ENCODE results near the gene PLD5. TPM values are rescaled to one million over a fixed set of nuclear protein-coding genes. Genes with fewer than 3 reads are reported as not detected.
"Not testable (repeated sequence)": the region's sequence is repeated elsewhere in the genome, so short reads cannot be mapped to it uniquely, and the experiment has no call there.

The PLD5 gene
- total and polyA plus RNA-seq, 7 donors: 0.15 to 1.5 (median 0.83) TPM; not detected in 2

DNA sequence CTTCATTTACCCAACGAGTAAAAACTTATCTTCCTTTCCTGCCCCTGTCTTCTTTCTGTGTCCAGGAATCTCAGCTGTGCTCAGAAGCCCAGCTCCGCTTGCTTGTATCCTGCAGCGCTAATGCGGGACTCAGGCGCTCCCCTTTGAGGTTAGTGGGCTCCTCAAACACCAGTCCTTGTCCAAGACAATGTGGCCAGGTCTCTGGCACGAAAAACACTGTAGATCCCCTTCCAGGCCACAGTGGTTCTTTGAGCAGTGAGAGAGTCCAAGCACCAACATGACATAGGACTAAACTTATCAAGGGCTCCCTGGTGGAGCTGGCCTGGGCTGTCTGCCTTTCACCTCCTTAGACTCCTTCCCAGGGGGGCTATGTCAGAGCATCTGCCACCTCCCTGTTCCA, 53.7 kb downstream of the PLD5 start:
- intact Hi-C loops (cut with DNase I): no loop called here
- Histone ChIP-seq H3K27me3 (no peaks in the 10 kb centered on the region), H3K9me3 (peaks cover 0 to 4% (median under 1%) of the 10 kb centered on the region in 4 donors), H3K4me3 (no peak overlapping the region), H3K27ac (no peak overlapping the region), H3K36me3 (no peaks in the 10 kb centered on the region), H3K4me1 (no peaks in the 10 kb centered on the region)
- WGBS, 2 donors: 86 to 91% methylated on average over 6 of the region's 6 CpGs
- DNase-seq: no peak
- TF ChIP-seq, protein P1, sequence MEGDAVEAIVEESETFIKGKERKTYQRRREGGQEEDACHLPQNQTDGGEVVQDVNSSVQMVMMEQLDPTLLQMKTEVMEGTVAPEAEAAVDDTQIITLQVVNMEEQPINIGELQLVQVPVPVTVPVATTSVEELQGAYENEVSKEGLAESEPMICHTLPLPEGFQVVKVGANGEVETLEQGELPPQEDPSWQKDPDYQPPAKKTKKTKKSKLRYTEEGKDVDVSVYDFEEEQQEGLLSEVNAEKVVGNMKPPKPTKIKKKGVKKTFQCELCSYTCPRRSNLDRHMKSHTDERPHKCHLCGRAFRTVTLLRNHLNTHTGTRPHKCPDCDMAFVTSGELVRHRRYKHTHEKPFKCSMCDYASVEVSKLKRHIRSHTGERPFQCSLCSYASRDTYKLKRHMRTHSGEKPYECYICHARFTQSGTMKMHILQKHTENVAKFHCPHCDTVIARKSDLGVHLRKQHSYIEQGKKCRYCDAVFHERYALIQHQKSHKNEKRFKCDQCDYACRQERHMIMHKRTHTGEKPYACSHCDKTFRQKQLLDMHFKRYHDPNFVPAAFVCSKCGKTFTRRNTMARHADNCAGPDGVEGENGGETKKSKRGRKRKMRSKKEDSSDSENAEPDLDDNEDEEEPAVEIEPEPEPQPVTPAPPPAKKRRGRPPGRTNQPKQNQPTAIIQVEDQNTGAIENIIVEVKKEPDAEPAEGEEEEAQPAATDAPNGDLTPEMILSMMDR (IDR thresholded peaks at IDR 0.05): no peak
- no peak for TF ChIP-seq POLR2AphosphoS5 (IDR thresholded peaks at IDR 0.05)
- TF ChIP-seq EP300 (IDR thresholded peaks at IDR 0.05): no peak
- no peak for TF ChIP-seq POLR2A (IDR thresholded peaks at IDR 0.05)

DNA sequence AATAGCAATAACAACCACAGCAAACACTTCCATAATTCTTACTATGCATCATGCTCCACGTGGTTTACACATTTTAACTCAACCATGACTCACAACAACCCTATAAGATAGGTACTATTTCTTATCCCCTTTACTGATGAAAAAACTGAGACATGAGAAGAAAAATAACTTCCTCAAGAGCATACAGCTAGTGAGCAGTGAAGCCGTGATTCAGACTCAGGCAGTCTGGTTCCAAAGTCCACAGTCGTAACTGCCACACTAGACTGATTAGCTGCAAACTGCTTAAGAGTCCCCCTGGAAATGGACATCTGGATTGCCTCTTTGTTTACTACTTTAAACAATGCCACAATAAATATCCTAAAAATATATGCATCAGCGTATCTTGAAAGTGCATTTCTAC, 55.7 kb downstream of the PLD5 start:
- no peak for TF ChIP-seq EP300 (IDR thresholded peaks at IDR 0.05)
- Histone ChIP-seq H3K9me3 (no peaks in the 10 kb centered on the region), H3K27ac (no peak overlapping the region), H3K36me3 (no peaks in the 10 kb centered on the region), H3K4me1 (no peaks in the 10 kb centered on the region), H3K4me3 (no peak overlapping the region), H3K27me3 (no peaks in the 10 kb centered on the region)
- intact Hi-C loops (cut with DNase I): loop anchor here (5.0 kb wide), 1 partner anchor 854 kb away; no protein-coding TSS in a partner anchor
- 7 to 36% methylated on average over 4 of the region's 4 CpGs for WGBS, 2 donors
- no peak for DNase-seq

DNA sequence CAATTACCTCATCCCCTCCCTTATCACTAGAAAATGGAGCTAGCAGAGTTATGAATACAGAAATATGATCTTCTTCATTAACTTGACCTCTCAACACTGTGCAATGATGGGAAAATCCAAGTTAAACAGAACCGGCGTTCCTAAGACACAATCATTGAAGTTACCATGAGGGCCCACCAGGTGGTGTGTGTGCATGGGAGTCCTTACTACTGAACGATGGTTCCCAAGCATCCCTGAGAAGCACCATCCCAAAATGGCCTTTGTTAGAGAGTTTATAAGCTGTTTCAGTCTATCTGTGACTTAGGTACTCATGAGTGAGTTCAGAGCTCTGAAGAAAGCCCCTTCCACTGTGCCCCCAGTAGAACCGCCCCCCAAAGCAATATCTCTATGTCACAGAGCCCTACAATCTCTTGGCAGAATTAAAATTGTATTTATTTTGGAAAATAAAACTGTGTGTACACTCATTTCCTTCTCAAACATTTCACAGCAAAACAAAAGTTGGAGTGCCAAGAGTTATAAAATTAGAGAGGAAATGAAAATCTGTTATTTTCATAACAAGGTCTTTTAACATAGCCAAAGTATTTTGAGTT, 56.8 kb downstream of the PLD5 start:
- H3K27ac ChIP-seq: no peak overlapping the region
- intact Hi-C loops (cut with DNase I): loop anchor here (5.0 kb wide), 1 partner anchor 855 kb away; no protein-coding TSS in a partner anchor
- WGBS, 2 donors: 8 to 21% methylated on average over 4 of the region's 4 CpGs
- H3K4me1 ChIP-seq: no peaks in the 10 kb centered on the region
- TF ChIP-seq, protein P1 (IDR thresholded peaks at IDR 0.05): peak in 3 of 4 experiments; percentile 11 to 59 (median 35)
- TF ChIP-seq POLR2AphosphoS5 (IDR thresholded peaks at IDR 0.05): no peak
- no peaks in the 10 kb centered on the region for H3K27me3 ChIP-seq
- no peaks in the 10 kb centered on the region for H3K9me3 ChIP-seq
- no peak overlapping the region for H3K4me3 ChIP-seq
- DNase-seq: no peak
- H3K36me3 ChIP-seq: no peaks in the 10 kb centered on the region

DNA sequence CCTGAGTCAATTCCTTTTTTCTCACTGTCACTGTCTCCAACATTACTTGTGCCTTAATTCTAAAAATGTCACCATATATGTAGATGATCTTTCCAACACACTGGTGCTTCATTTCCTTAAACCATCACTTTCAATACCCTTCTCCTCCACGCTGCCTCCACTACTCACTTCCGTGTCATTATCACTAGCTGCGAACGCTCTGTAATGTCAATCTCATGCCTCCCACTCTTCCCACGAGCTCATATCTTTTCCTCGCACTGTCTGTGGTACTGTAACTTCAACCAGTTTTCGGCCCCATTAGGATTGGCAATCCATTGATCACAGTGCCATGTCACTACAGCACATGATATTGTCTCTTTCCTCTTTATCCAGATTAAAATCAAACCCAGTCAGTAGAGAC, 61.6 kb downstream of the PLD5 start:
- intact Hi-C loops (cut with DNase I): no loop called here
- no peak for DNase-seq
- Histone ChIP-seq H3K4me3 (no peak overlapping the region), H3K27me3 (no peaks in the 10 kb centered on the region), H3K36me3 (no peaks in the 10 kb centered on the region), H3K4me1 (no peaks in the 10 kb centered on the region), H3K27ac (no peak overlapping the region), H3K9me3 (no peaks in the 10 kb centered on the region)
- 91 to 93% methylated on average over 7 of the region's 7 CpGs for WGBS, 2 donors
- TF ChIP-seq POLR2A (IDR thresholded peaks at IDR 0.05) (no peak), POLR2AphosphoS5 (IDR thresholded peaks at IDR 0.05) (no peak), EP300 (IDR thresholded peaks at IDR 0.05) (no peak)
- TF ChIP-seq, protein P1 (IDR thresholded peaks at IDR 0.05): no peak

DNA sequence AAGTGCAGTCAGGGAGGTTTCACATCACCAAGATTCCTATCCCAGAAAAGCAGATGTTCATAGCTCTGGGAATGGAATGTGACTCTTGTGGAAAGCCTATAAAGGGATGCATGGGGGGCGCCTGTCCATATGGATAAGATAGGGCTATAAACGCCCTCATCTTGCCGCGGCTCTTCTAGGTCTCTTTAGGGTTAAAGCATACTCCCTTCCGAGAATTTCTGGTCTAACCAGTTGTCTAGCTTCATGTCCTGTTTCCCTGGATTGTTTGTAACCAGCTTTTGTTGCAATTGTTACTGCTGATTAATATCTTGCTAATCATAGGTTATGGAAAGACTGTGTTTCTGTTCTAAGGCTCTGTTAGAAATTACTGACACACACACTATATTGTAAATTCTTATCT, 64.8 kb downstream of the PLD5 start:
- not testable (repeated sequence) for DNase-seq
- WGBS, 2 donors: 73% methylated on average over 5 of the region's 5 CpGs

DNA sequence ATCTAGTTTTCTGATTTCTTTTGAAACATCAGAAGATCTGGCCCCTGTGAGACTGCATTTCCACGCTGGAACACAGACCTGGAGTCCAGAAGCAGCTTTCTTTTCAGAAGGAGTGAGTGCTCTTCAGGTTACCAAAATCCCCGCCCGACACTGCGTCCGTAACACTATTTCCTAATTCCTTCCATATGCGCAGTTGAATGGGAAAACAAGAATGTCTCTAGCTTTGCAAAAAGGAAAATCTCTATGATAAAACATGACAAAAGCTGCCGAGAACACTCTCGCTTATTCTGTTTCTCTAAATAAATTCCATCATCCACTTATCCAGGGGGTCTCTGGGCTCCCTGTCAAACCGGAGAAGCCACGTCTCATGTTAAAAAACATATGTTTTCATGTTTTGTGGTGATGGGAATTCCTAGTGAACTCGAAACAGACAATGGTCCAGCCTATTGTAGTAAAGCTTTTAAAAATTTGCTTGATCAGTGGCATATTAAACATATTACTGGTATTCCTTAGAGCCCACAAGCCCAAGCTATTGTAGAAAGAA, 67.7 kb downstream of the PLD5 start:
- Histone ChIP-seq H3K27ac (no peak overlapping the region), H3K4me3 (no peak overlapping the region), H3K27me3 (peaks cover 0 to 23% (median 0%) of the 10 kb centered on the region in 3 donors), H3K9me3 (no peaks in the 10 kb centered on the region), H3K4me1 (no peaks in the 10 kb centered on the region), H3K36me3 (no peaks in the 10 kb centered on the region)
- DNase-seq: no peak
- intact Hi-C loops (cut with DNase I): no loop called here
- WGBS, 2 donors: 76 to 86% methylated on average over 11 of the region's 11 CpGs
- TF ChIP-seq POLR2AphosphoS5 (IDR thresholded peaks at IDR 0.05) (no peak), POLR2A (IDR thresholded peaks at IDR 0.05) (no peak), EP300 (IDR thresholded peaks at IDR 0.05) (no peak)
- TF ChIP-seq, protein P1 (IDR thresholded peaks at IDR 0.05): no peak

More for the DNA sequence above, 64.8 kb downstream of the PLD5 start:
- intact Hi-C loops (cut with DNase I); H3K36me3 ChIP-seq; H3K4me1 ChIP-seq; H3K9me3 ChIP-seq; H3K27ac ChIP-seq; H3K4me3 ChIP-seq: not testable (repeated sequence)
- H3K27me3 ChIP-seq: peaks cover 0 to 10% (median 0%) of the 10 kb centered on the region in 3 donors
